ENCODE measurements around the gene IFNA4. TPM values are rescaled to one million over a fixed set of nuclear protein-coding genes. Genes with fewer than 3 reads are reported as not detected.
A peak's percentile ranks its signal among the peaks of the same experiment; 100 is the strongest.
"Not testable (repeated sequence)": the region's sequence is repeated elsewhere in the genome, so short reads cannot be mapped to it uniquely, and the experiment has no call there.

IFNA4 gene
- polyA plus RNA-seq (ENCODE audit: insufficient read length in 3 of 3) = not detected

GRCh38 chr9:21187487-21187886 is at the start of gene IFNA4:
Gene IFNA4 (minus strand): TSS chr9:21187587. CDS start chr9:21187531, 56 bp downstream.
- not testable (repeated sequence) for DNase-seq (ENCODE audit: low read depth in 3 of 3, low spot score in 2 of 3)

DNA sequence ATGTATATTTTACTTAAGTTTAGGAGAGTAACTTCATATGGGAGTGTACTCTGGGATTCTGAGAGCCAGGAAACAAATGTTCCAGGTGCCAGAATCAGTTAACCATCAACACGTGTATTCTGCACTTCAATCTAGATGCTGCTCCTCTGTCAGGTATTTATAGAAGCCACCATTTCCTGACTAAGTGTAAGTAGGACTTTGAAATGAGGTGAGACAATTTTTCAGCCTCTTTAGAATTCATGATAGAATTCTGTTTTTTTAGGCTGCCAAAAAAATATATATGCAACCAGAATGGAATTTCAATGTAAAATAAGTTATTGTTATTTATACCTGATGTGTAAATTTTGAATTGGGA is 49.0 kb upstream of the IFNA4 start:
- DNase-seq (ENCODE audit: low read depth in 3 of 3, low spot score in 2 of 3) = not testable (repeated sequence)

GRCh38 chr9:21235468-21236359 is 48.3 kb upstream of the IFNA4 start:
- DNase-seq (ENCODE audit: low read depth in 3 of 3, low spot score in 2 of 3) = peak in 1 of 3 donors; percentile 6

GRCh38 chr9:21234153-21234687 is 46.8 kb upstream of the IFNA4 start:
- no peak for DNase-seq (ENCODE audit: low read depth in 3 of 3, low spot score in 2 of 3)

DNA sequence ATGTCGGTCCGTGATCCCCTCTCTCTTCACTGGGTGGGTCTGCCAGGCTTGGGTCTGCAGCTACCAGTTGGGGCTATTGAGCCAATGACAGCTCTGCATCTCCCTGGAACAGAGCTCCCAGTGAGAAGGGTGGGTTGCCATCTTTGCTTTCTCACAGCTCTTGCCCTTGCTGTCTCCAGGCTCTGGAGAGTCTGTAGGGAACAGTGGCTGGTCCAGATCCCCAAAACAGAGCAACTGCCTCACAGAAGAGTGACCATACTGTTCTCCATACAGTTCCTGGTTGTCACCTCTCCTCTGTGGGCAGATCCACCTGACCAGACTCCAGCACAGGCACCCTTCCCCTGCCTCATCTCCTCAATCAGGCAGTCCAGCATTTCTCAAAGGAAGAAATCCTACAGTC is 45.9 kb upstream of the IFNA4 start:
- DNase-seq (ENCODE audit: low read depth in 3 of 3, low spot score in 2 of 3) = no peak

DNA sequence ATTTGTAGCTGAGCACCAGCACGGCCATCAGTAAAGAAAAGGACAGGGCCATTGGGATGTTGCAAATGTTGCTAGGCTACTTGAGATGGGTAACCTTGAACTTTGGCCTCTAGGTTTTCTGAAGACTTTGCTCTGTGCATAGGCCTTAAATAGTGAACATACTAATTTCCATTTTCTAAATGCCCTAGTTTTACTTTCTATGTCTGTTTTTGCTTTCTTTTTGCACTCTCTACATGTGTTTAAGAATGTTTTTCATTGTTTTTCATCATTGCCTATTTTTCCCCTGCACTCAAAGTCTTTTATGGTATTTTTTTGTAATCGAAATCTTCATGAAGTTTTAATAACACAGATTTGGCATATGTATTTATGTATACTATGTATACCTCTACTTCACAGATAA is 40.7 kb upstream of the IFNA4 start, which contains the start of gene IFNA17:
TSS of gene IFNA17 (minus strand) at position 101 of the 400 bp plus-strand sequence. CDS start at position 52, 49 bp downstream.
- no peak for DNase-seq (ENCODE audit: low read depth in 3 of 3, low spot score in 2 of 3)

- not testable (repeated sequence) for DNase-seq (ENCODE audit: low read depth in 3 of 3, low spot score in 2 of 3)
Observed at GRCh38 chr9:21217211-21217610, 29.8 kb upstream of the IFNA4 start, which contains the start of gene IFNA16. Gene IFNA16 (minus strand): TSS chr9:21217311. CDS start chr9:21217305, 6 bp downstream.

DNA sequence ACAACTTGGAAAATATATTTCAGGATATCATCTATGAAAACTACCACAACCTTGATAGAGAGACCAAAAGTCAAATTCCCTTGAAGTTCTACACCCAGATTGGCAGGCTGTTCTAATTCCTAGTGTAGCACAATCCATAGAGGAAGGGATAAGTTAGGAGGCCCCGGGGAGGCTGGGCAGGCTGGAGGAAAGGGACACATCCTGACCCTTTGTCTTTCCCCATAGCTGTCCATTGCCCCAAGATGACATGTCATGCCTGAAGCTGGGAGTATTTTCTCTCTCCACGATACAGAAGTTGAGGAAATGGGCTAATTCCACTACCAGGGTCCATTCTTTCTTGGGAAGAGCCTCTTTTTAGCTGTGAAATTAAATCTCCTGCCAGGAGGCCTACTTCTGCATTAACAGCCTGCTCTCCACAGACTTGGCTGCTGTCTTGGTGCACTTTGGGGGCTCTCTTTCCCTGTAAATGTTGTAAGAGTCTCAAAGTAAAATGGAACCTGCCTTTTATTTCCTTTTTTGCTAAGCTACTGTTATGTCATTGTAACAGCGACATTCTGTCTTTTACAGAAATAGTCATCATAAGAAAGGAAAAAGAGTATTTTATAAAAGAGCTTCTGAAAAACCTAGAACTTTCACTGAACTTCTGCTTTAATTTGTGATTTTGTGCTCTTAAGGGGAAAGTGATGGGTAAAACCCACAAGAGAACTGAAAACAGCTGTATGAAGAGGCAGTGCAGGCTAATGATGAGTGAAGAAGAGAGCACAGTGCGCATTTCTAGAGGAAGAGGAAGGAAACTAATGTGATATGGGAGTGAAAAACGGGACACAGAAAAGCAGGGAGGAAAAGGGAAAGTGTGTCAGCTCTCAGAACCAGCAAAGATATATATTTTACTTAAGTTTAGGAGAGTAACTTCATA is 26.3 kb upstream of the IFNA4 start:
- not testable (repeated sequence) for DNase-seq (ENCODE audit: low read depth in 3 of 3, low spot score in 2 of 3)

DNA sequence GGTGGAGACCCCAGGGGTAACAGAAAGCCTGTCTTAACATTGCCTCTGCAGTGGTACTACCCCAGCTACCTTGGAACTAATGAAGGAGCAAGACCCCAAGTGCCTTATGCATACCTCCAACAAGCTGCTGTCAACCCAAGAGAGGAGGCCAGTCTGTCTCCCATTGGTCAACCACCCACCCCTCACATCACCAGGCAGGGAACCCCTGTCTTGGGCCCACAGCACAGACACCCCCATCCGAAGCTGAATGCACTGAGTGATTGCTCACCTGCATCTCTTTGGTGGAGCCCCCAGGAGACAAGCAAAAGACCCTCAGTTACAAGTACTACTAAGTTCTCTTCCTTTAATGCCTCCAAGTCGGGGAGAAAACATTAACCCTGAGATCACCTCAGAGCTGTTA is 24.8 kb upstream of the IFNA4 start:
- DNase-seq (ENCODE audit: low read depth in 3 of 3, low spot score in 2 of 3) = not testable (repeated sequence)

GRCh38 chr9:21210782-21211181 is 23.4 kb upstream of the IFNA4 start:
- DNase-seq (ENCODE audit: low read depth in 3 of 3, low spot score in 2 of 3) = not testable (repeated sequence)

GRCh38 chr9:21210311-21210710 is 22.9 kb upstream of the IFNA4 start:
- no peak for DNase-seq (ENCODE audit: low read depth in 3 of 3, low spot score in 2 of 3)

- not testable (repeated sequence) for DNase-seq (ENCODE audit: low read depth in 3 of 3, low spot score in 2 of 3)
Observed at GRCh38 chr9:21207043-21207442, 19.7 kb upstream of the IFNA4 start, which contains the start of gene IFNA10. Gene IFNA10 (minus strand): TSS chr9:21207143. CDS start chr9:21207097, 46 bp downstream.

DNA sequence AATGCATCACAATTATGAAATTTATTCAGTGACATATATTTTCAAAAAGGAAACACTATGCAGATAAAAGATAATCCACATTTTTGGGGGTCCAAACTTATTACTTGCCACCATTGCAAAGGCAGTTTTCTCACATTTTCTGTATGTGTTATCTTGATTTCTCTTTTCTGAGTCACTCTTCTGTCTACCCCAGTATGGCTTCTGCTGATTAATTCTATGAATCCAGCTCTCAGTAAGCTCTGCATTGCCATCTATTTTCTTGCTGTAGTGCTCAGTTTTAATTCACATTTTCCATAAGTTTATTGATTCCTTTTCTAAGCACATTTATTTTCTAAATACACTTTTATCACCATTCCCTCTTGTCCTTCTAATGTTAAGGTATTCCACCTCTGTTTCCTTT is 17.8 kb upstream of the IFNA4 start:
- no peak for DNase-seq (ENCODE audit: low read depth in 3 of 3, low spot score in 2 of 3)

DNA sequence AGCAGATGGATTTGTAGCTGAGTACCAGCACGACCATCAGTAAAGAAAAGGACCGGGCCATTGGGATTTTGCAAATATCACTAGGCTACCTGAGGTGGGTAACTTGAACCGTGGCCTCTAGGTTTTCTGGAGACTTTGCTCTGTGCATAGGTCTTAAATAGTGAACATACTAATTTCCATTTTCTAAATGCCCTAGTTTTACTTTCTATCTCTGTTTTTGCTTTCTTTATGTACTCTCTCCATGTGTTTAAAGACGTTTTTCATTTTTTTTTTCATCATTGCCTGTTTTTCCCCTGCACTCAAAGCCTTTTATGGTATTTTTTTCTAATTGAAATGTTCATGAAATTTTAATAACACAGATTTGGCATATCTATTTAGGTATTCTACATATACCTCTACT is 14.7 kb upstream of the IFNA4 start, which contains the start of gene IFNA7:
TSS of gene IFNA7 (minus strand) at position 101 of the 400 bp plus-strand sequence. CDS start at position 61, 40 bp downstream.
- DNase-seq (ENCODE audit: low read depth in 3 of 3, low spot score in 2 of 3) = not testable (repeated sequence)

- DNase-seq (ENCODE audit: low read depth in 3 of 3, low spot score in 2 of 3) = not testable (repeated sequence)
Observed at GRCh38 chr9:21194867-21195776, 7.7 kb upstream of the IFNA4 start.

DNA sequence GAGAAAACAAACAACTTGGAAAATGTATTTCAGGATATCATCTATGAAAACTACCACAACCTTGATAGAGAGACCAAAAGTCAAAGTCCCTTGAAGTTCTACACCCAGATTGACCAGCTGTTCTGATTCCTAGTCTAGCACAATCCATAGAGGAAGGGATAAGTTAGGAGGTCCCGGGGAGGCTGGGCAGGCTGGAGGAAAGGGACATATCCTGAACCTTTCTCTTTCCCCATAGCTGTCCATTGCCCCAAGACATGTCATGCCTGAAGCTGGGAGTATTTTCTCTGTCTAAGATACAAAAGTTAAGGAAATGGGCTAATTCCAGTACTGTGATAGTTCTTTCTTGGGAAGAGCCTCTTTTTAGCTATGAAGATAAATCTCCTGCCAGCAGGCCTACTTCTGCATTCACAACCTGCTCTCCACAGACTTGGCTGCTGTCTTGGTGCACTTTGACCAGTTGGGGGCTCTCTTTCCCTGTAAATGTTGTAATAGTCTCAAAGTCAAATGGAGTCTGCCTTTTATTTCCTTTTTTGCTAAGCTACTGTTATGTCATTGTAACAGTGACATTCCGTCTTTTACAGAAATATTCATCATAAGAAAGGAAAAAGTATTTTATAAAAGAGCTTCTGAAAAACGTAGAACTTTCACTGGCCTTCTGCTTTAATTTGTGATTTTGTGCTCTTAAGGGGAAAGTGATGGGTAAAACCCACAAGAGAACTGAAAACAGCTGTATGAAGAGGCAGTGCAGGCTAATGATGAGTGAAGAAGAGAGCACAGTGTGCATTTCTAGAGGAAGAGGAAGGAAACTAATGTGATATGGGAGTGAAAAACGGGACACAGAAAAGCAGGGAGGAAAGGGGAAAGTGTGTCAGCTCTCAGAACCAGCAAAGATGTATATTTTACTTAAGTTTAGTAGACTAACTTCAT is 4.3 kb downstream of the IFNA4 start:
- DNase-seq (ENCODE audit: low read depth in 3 of 3, low spot score in 2 of 3) = not testable (repeated sequence)

DNA sequence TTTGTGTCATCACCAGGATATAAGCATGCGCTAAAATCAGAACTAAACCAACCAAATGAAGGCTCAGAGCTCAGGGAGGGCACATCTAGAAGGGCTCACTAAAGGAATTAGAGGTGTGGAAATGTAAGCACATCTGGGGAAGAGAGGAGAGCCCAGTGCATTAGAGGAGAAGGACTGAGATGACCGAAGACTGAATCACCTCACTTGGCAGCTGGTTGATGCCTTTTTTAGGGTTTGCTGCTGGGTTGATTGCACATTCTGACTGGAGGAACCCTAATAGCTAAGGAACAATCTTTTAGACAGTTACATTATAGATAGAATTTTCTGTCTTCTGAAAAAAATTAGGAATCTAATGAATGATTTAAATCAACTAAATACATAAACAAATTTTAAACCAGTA is 12.7 kb downstream of the IFNA4 start:
- DNase-seq (ENCODE audit: low read depth in 3 of 3, low spot score in 2 of 3) = no peak

GRCh38 chr9:21172156-21172555 is 15.2 kb downstream of the IFNA4 start:
- no peak for DNase-seq (ENCODE audit: low read depth in 3 of 3, low spot score in 2 of 3)

All from right renal cortex interstitium (tissue), 3 donors.